Right cardiac atrium (tissue), 5 donors: ENCODE results near the gene ARSG. TPM values are rescaled to one million over a fixed set of nuclear protein-coding genes. Genes with fewer than 3 reads are reported as not detected.

ENCODE experiments used
- ATAC-seq, 2 donors: fragments of 200-7000 bp; cut with Tn5 transposase; one replicate each; pipeline versions ENCODE4 v1.8.0 to v1.9.1; 2020; ENCODE audit warnings: moderate library complexity in 2 of 2, mild to moderate bottlenecking in 1 of 2
- DNase-seq, 3 donors: peaks; one replicate each; pipeline ENCODE4 v3.0.0-alpha.2; 2020
- H3K27ac ChIP-seq: one replicate; pipeline ENCODE4 v1.5.1; 2013; ENCODE audit warnings: mild to moderate bottlenecking, low read length, control low read depth, moderate library complexity
- H3K27me3 ChIP-seq: one replicate; pipeline ENCODE4 v1.6.1; 2013; ENCODE audit not compliant: control insufficient read depth, insufficient read depth
- H3K4me1 ChIP-seq: one replicate; pipeline ENCODE4 v1.6.1; 2013; ENCODE audit warnings: low read length; ENCODE audit not compliant: control insufficient read depth, insufficient read depth
- H3K4me3 ChIP-seq: one replicate; pipeline ENCODE4 v1.5.1; 2013; ENCODE audit warnings: low read length, control low read depth
- H3K9me3 ChIP-seq: one replicate; pipeline ENCODE4 v1.6.1; 2013; ENCODE audit warnings: low read length; ENCODE audit not compliant: control insufficient read depth
- WGBS: extraction: QIAGEN DNeasy Blood & Tissue Kit; methylation state at CpG from one replicate; pipeline ENCODE4 v1.1.7; 2013; 5-methylcytosine and 5-hydroxymethylcytosine counted together
- intact Hi-C, 4 donors: fragments of 100-400 bp; cut with DNase I; formaldehyde crosslinking; loops; one replicate each; pipeline versions ENCODE4 v1.11.0 to v1.14.0; 2022 to 2023
- polyA plus RNA-seq: library from polyadenylated mRNA; stranded (reverse); fragments of 200-250 nt; gene quantifications from one replicate; pipeline ENCODE4 v1.2.3, GENCODE V29; 2013
- total RNA-seq, 4 donors: library from RNA; stranded (reverse); fragmentation: NEBNext Ultra II Directional; extraction: Animal tissue kit (Norgen Biotek cat#: 25700); gene quantifications; one replicate each; pipeline ENCODE4 v1.2.1, GENCODE V29; 2021
- donor health status: healthy with polysubstance abuse.
- donor health status: DM: no; HTN: yes; CAD: no.
- donor health status: DM: no; HTN: no; CAD: no.
- donor health status: DM: no; HTN: yes; CAD: no; lungs with severe emphysema.
- donor health status: DM: yes; HTN: yes; CAD: no.

The ARSG gene
- total and polyA plus RNA-seq, 5 donors = 2.8 to 9.3 (median 6.5) TPM

GRCh38 chr17:68418876-68419275 lies 127.6 kb downstream of the ARSG start:
- H3K27ac ChIP-seq = no peak overlapping the region
- no peak overlapping the region for H3K4me3 ChIP-seq
- intact Hi-C loops = no loop called here
- H3K4me1 ChIP-seq = no peaks in the 10 kb centered on the region
- 36% methylated on average over 4 of the region's 4 CpGs for WGBS
- DNase-seq (no peak), ATAC-seq (no peak)
- H3K27me3 ChIP-seq = no peaks in the 10 kb centered on the region
- no peaks in the 10 kb centered on the region for H3K9me3 ChIP-seq

- Histone ChIP-seq H3K4me3 (no peak overlapping the region), H3K27ac (no peak overlapping the region), H3K9me3 (no peaks in the 10 kb centered on the region), H3K27me3 (no peaks in the 10 kb centered on the region), H3K4me1 (no peaks in the 10 kb centered on the region)
- intact Hi-C loops = no loop called here
- DNase-seq (peak in 1 of 3 donors; percentile 30), ATAC-seq (no peak)
- WGBS = 93% methylated on average over 14 of the region's 14 CpGs
These were observed 128.8 kb downstream of the ARSG start for GRCh38 chr17:68420065-68420464.

- Histone ChIP-seq H3K9me3 (no peaks in the 10 kb centered on the region), H3K4me3 (no peak overlapping the region), H3K27me3 (no peaks in the 10 kb centered on the region), H3K27ac (no peak overlapping the region), H3K4me1 (no peaks in the 10 kb centered on the region)
- DNase-seq (no peak), ATAC-seq (no peak)
- 90% methylated on average over 9 of the region's 9 CpGs for WGBS
- intact Hi-C loops = no loop called here
These were observed 130.2 kb downstream of the ARSG start for GRCh38 chr17:68421486-68421885.

DNA sequence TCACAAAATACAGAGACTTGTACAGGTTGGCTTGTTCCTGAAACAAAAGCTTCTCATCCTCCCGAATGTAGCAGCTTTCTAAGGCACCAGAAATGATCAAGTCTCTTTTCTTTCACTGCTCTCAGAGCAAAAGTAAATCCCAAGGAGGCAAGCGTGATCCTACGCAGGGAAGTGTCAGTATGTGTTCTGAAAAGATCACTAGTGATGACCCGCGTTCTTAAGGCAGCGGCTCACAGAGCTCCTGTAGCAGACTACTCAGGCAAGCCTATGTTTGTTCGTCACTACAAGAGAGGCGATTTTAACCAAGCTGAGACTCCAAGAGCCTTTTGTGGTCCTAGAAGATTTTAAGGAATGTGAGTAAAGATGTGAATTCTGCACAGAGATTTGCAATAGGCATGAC lies 131.5 kb downstream of the ARSG start:
- intact Hi-C loops = no loop called here
- no peak for ATAC-seq
- Histone ChIP-seq H3K9me3 (no peaks in the 10 kb centered on the region), H3K4me3 (no peak overlapping the region), H3K27me3 (no peaks in the 10 kb centered on the region), H3K27ac (no peak overlapping the region), H3K4me1 (no peaks in the 10 kb centered on the region)
- 95% methylated on average over 8 of the region's 8 CpGs for WGBS
- DNase-seq = no peak

GRCh38 chr17:68423251-68423650 lies 132.0 kb downstream of the ARSG start:
- no peak overlapping the region for H3K4me3 ChIP-seq
- 96% methylated on average over 3 of the region's 3 CpGs for WGBS
- H3K4me1 ChIP-seq = no peaks in the 10 kb centered on the region
- no peak for ATAC-seq
- no peak overlapping the region for H3K27ac ChIP-seq
- no peak for DNase-seq
- H3K9me3 ChIP-seq = no peaks in the 10 kb centered on the region
- no peaks in the 10 kb centered on the region for H3K27me3 ChIP-seq
- intact Hi-C loops = no loop called here

GRCh38 chr17:68424203-68424602 lies 132.9 kb downstream of the ARSG start:
- no peak overlapping the region for H3K4me3 ChIP-seq
- no peak for DNase-seq
- intact Hi-C loops = no loop called here
- H3K27ac ChIP-seq = no peak overlapping the region
- no peaks in the 10 kb centered on the region for H3K27me3 ChIP-seq
- WGBS = 83% methylated on average over 12 of the region's 12 CpGs
- no peak for ATAC-seq
- no peaks in the 10 kb centered on the region for H3K4me1 ChIP-seq
- H3K9me3 ChIP-seq = no peaks in the 10 kb centered on the region

DNA sequence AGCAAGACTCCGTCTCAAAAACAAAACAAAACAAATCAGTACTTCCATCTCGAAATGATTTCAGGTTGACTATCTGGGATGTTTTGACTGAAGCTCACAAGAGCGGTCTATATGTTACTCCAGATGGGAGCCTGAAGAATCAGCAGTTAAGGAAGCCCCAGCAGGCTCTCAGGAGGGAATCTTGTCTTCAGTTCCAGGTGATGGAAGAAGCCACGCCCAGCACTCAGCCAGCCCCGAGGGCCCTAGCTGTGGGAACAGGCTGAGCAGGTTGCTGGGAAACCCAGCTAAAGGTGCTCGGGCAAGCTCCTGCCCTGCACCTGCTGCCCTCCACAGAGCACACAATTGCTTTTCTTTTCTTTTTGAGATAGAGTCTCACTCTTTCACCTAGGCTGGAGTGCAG lies 133.6 kb downstream of the ARSG start:
- H3K4me3 ChIP-seq = no peak overlapping the region
- no peaks in the 10 kb centered on the region for H3K9me3 ChIP-seq
- no peaks in the 10 kb centered on the region for H3K27me3 ChIP-seq
- no peak overlapping the region for H3K27ac ChIP-seq
- intact Hi-C loops = no loop called here
- H3K4me1 ChIP-seq = no peaks in the 10 kb centered on the region
- DNase-seq (no peak), ATAC-seq (no peak)
- 88% methylated on average over 6 of the region's 6 CpGs for WGBS

GRCh38 chr17:68425979-68426378 lies 134.7 kb downstream of the ARSG start:
- Histone ChIP-seq H3K27me3 (no peaks in the 10 kb centered on the region), H3K27ac (no peak overlapping the region), H3K4me1 (no peaks in the 10 kb centered on the region), H3K9me3 (no peaks in the 10 kb centered on the region), H3K4me3 (no peak overlapping the region)
- 88% methylated on average over 12 of the region's 12 CpGs for WGBS
- ATAC-seq = no peak
- intact Hi-C loops = no loop called here
- DNase-seq = no peak

- ATAC-seq (no peak), DNase-seq (no peak)
- Histone ChIP-seq H3K9me3 (no peaks in the 10 kb centered on the region), H3K4me3 (no peak overlapping the region), H3K4me1 (no peaks in the 10 kb centered on the region), H3K27me3 (no peaks in the 10 kb centered on the region), H3K27ac (no peak overlapping the region)
- intact Hi-C loops = no loop called here
- WGBS = 96% methylated on average over 7 of the region's 7 CpGs
These were observed 136.3 kb downstream of the ARSG start for GRCh38 chr17:68427575-68427974.

DNA sequence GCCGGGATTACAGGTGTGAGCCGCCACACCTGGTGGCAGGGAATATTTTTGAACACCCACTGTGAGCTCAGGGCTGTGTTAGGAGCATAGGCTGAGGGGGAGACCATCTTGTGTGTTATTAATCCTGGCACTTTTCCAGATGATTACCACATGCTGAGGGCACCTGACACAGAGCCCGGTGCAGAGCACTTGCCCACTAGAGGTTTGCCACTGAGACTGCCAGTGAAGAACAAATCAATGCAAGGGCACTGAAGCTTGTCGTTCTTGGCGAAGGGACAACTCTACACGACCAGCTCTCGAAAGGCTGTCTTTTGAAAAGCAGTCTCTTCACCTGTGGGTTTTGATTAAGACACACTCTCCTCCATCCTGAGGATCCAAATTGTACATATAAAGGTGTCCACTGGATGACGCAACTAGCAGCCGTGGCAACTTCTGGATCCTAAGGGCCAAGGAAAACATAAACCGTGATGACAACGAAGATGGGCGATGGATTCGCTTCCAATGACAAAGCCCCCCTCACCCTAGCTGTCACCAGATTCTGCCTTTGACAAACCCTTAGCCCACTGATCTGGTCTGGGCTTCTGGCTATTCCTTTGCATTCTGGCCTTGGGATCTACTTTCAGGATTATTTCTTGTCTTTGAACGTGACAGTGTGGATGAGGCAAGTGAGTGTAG lies 137.3 kb downstream of the ARSG start:
- intact Hi-C loops = no loop called here
- no peak for ATAC-seq
- 88% methylated on average over 14 of the region's 14 CpGs for WGBS

GRCh38 chr17:68429881-68430280 lies 138.6 kb downstream of the ARSG start:
- intact Hi-C loops = loop anchor here in 3 of 4 donors (10.0 kb wide), 1 partner anchor 165 kb away; no protein-coding TSS in a partner anchor
- no peak overlapping the region for H3K27ac ChIP-seq
- DNase-seq = no peak
- no peak overlapping the region for H3K4me3 ChIP-seq
- no peaks in the 10 kb centered on the region for H3K9me3 ChIP-seq
- WGBS = 93% methylated on average over 11 of the region's 11 CpGs
- no peaks in the 10 kb centered on the region for H3K27me3 ChIP-seq
- no peaks in the 10 kb centered on the region for H3K4me1 ChIP-seq
- no peak for ATAC-seq

More for the DNA sequence above, 137.3 kb downstream of the ARSG start:
- Histone ChIP-seq H3K4me1 (no peaks in the 10 kb centered on the region), H3K27me3 (no peaks in the 10 kb centered on the region), H3K9me3 (no peaks in the 10 kb centered on the region), H3K4me3 (no peak overlapping the region), H3K27ac (no peak overlapping the region)
- DNase-seq = peak in 1 of 3 donors; percentile 22
